ENCODE data around the gene RTEL1. TPM values are rescaled to one million over a fixed set of nuclear protein-coding genes. Genes with fewer than 3 reads are reported as not detected.
A peak's percentile ranks its signal among the peaks of the same experiment; 100 is the strongest.

RTEL1 gene
- total RNA-seq, 2 experiments from 2014 or later, result 44.5 to 44.7 TPM

DNA sequence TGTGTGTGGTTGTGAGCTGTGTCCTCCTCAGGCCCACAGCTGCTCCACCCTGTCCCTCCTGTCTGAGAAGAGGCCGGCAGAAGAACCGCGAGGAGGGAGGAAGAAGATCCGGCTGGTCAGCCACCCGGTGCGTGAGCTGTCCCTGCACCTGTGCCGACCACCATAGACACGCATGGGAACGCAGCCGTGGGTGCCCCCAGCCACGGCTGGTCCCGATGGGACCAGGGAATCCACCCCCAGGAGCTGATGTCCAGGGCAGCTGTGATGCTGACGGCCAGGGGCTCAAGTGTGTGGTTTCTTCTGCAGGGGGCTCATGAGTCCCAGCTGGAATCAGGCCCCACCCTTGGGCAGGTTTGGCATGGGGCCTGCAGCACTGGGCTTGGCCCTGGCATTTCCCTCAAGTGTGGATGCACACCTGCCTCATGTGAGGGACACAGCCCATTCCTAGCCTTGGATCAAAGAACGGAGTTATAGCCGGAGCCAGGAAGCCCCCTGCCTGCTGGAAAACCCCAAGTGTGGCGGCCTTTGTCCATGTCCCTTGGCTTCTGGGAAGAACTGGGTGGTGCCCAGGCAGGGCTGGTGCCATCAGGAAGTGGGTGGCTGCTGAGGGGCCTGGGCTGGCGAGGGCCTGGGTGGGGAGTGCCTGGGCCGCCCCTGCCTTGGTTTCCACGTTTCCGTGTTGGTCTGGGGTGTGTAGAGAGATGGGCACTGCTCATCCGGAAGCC is 33.8 kb downstream of the RTEL1 start:
- ChIA-PET POLR2A (no interaction called here), CTCF (no interaction called here)
- DNase-seq (no peak), ATAC-seq (no peak)
- no peaks in the 10 kb centered on the region for H3K9me3 Mint-ChIP-seq (ENCODE audit: low read depth)
- peaks cover 15% of the 10 kb centered on the region for H3K36me3 Mint-ChIP-seq (ENCODE audit: low read depth)
- no peaks in the 10 kb centered on the region for H3K27me3 Mint-ChIP-seq
- intact Hi-C loops (cut with DNase I, micrococcal nuclease), result no loop called here
- peaks cover 11% of the 10 kb centered on the region for H3K4me1 Mint-ChIP-seq
- no peak overlapping the region for H3K4me3 Mint-ChIP-seq
- no peak overlapping the region for H3K27ac Mint-ChIP-seq

DNA sequence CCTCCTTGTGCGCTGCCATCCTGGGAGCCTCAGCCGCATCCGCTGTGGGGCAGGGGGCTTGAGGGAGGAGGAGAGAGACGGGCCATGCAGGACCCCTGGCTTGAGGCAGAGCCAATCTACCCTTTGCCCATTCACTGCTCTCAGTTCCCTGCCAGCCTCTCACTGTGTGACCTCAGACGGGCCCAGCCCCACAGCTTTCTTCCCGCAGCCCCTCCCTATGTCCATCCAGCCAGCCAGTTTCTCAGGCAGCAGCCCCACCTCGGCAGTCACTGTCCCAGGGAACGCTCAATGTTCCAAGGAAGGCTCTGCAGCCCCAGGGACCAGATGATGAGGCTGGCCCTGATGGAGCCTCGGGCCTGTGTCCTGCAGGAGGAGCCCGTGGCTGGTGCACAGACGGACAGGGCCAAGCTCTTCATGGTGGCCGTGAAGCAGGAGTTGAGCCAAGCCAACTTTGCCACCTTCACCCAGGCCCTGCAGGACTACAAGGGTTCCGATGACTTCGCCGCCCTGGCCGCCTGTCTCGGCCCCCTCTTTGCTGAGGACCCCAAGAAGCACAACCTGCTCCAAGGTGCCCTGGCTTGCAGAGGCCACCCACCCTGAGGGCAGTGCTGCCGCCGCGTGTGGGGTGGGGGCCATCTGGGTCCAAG is 34.4 kb downstream of the RTEL1 start:
- Mint-ChIP-seq H3K4me1 (peaks cover 10% of the 10 kb centered on the region), H3K27ac (no peak overlapping the region), H3K9me3 (ENCODE audit: low read depth) (no peaks in the 10 kb centered on the region)

DNA sequence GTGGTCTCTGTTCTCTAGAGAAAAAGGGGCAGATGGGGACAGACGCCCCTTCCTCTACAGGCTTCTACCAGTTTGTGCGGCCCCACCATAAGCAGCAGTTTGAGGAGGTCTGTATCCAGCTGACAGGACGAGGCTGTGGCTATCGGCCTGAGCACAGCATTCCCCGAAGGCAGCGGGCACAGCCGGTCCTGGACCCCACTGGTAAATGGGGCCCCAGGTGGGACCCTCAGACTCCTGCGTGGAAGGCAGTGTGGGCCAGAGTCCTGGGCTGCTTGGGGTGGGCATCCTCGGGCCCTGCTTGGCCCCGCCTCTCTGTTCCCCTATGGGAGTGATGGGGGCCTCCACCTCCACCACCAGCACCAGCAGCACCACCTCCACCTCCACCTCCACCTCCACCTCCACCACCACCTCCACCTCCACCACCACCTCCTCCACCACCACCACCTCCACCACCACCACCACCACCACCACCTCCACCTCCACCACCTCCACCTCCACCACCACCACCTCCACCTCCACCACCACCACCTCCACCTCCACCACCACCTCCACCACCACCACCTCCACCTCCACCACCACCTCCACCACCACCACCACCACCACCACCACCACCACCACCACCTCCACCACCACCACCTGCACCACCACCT is 35.1 kb downstream of the RTEL1 start:
- CTCF ChIA-PET, result no interaction called here
- peaks cover 15% of the 10 kb centered on the region for H3K36me3 Mint-ChIP-seq (ENCODE audit: low read depth)
- intact Hi-C loops (cut with DNase I, micrococcal nuclease), result no loop called here
- no peaks in the 10 kb centered on the region for H3K9me3 Mint-ChIP-seq (ENCODE audit: low read depth)
- ATAC-seq (no peak), DNase-seq (no peak)
- H3K4me3 Mint-ChIP-seq, result peak overlapping the region; percentile 49
- peaks cover 14% of the 10 kb centered on the region for H3K4me1 Mint-ChIP-seq
- POLR2A ChIA-PET, result no interaction called here
- H3K27ac Mint-ChIP-seq, result no peak overlapping the region
- H3K27me3 Mint-ChIP-seq, result no peaks in the 10 kb centered on the region

More for the DNA sequence above, 34.4 kb downstream of the RTEL1 start:
- DNase-seq (peak; percentile 6), ATAC-seq (no peak)
- intact Hi-C loops (cut with DNase I, micrococcal nuclease), result no loop called here
- Mint-ChIP-seq H3K27me3 (no peaks in the 10 kb centered on the region), H3K36me3 (ENCODE audit: low read depth) (peaks cover 15% of the 10 kb centered on the region), H3K4me3 (no peak overlapping the region)
- CTCF ChIA-PET, result no interaction called here
- POLR2A ChIA-PET, result no interaction called here

- ATAC-seq (no peak), DNase-seq (no peak)
- Mint-ChIP-seq H3K4me1 (peaks cover 19% of the 10 kb centered on the region), H3K36me3 (ENCODE audit: low read depth) (peaks cover 15% of the 10 kb centered on the region), H3K27ac (no peak overlapping the region), H3K27me3 (no peaks in the 10 kb centered on the region), H3K9me3 (ENCODE audit: low read depth) (no peaks in the 10 kb centered on the region), H3K4me3 (peak overlapping the region; percentile 49)
- POLR2A ChIA-PET, result no interaction called here
- CTCF ChIA-PET, result no interaction called here
- intact Hi-C loops (cut with DNase I, micrococcal nuclease), result no loop called here
Measured at GRCh38 chr20:63693733-63694583, 35.8 kb downstream of the RTEL1 start.

DNA sequence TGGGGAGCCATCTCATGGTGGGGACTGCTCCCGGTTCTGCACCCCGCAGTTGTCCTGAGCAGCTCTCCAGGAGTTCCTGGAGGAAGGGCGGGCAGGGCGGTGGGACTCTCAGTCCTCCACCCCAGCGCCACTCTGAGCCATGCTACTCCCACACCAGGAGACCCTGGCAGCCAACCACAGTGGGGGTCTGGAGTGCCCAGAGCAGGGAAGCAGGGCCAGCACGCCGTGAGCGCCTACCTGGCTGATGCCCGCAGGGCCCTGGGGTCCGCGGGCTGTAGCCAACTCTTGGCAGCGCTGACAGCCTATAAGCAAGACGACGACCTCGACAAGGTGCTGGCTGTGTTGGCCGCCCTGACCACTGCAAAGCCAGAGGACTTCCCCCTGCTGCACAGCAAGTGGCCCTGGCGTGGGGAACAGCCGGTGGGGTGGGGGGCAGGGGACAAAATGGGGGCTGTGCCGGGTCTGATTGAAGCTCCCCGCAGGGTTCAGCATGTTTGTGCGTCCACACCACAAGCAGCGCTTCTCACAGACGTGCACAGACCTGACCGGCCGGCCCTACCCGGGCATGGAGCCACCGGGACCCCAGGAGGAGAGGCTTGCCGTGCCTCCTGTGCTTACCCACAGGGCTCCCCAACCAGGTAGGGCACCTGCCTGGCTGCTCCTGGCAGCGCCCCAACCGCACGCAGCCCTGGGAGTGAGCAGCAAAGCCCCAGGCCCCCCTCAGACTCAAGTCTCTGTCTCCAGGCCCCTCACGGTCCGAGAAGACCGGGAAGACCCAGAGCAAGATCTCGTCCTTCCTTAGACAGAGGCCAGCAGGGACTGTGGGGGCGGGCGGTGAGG is 36.7 kb downstream of the RTEL1 start:
- POLR2A ChIA-PET, result no interaction called here
- Mint-ChIP-seq H3K4me3 (no peak overlapping the region), H3K9me3 (ENCODE audit: low read depth) (no peaks in the 10 kb centered on the region), H3K36me3 (ENCODE audit: low read depth) (peaks cover 15% of the 10 kb centered on the region), H3K27ac (no peak overlapping the region), H3K27me3 (no peaks in the 10 kb centered on the region), H3K4me1 (peaks cover 24% of the 10 kb centered on the region)
- DNase-seq (peak; percentile 5), ATAC-seq (no peak)
- intact Hi-C loops (cut with DNase I, micrococcal nuclease), result loop anchor here in 1 of 2 experiments (5.0 kb wide), 1 partner anchor 42 kb away; the partner anchor contains the start of genes LIME1 and SLC2A4RG
- CTCF ChIA-PET, result no interaction called here

DNA sequence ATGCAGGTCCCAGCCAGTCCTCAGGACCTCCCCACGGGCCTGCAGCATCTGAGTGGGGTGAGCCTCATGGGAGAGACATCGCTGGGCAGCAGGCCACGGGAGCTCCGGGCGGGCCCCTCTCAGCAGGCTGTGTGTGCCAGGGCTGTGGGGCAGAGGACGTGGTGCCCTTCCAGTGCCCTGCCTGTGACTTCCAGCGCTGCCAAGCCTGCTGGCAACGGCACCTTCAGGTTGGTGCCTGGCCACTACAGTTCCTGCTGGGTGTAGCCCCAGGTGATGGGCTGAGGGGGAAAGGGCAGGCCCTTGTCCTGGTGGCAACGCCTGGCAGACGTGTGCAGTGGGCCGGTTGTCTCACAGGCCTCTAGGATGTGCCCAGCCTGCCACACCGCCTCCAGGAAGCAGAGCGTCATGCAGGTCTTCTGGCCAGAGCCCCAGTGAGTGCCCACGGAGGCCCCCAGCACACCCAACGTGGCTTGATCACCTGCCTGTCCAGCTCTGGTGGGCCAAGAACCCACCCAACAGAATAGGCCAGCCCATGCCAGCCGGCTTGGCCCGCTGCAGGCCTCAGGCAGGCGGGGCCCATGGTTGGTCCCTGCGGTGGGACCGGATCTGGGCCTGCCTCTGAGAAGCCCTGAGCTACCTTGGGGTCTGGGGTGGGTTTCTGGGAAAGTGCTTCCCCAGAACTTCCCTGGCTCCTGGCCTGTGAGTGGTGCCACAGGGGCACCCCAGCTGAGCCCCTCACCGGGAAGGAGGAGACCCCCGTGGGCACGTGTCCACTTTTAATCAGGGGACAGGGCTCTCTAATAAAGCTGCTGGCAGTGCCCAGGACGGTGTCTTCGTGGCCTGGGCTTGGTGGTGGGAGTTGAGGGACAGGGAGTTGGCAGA is 37.6 kb downstream of the RTEL1 start:
- CTCF ChIA-PET, result interaction anchor here (0.9 kb wide), 1 partner anchor 12 kb away, joined by 3 read pairs; the partner anchor contains the start of genes ARFRP1 and ZGPAT
- Mint-ChIP-seq H3K27ac (no peak overlapping the region), H3K4me3 (no peak overlapping the region), H3K4me1 (peaks cover 29% of the 10 kb centered on the region), H3K9me3 (ENCODE audit: low read depth) (no peaks in the 10 kb centered on the region), H3K27me3 (no peaks in the 10 kb centered on the region), H3K36me3 (ENCODE audit: low read depth) (peaks cover 13% of the 10 kb centered on the region)
- DNase-seq, result peak; percentile 10
- intact Hi-C loops (cut with DNase I, micrococcal nuclease), result loop anchor here in 1 of 2 experiments (5.0 kb wide), 1 partner anchor 42 kb away; the partner anchor contains the start of genes LIME1 and SLC2A4RG
- no peak for ATAC-seq
- POLR2A ChIA-PET, result interaction anchor here (0.7 kb wide), 1 partner anchor 764 kb away, joined by 3 read pairs; no protein-coding TSS in a partner anchor

DNA sequence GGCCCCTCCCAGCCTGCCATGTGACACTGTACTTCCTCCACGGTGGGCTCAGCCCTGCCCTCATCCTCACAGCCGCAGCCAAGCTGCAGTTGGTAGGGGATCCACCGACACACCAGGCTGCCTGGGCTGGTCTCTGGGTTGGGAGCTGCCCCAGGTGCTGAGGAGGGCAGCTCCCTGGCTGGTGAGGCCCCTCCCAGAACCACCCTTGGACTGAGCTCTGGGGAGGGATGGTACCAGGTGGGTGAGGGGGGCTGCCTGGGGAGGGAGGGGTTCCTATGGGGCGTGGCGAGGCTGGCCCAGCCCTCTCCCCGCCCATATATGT is 38.2 kb downstream of the RTEL1 start:
- H3K4me3 Mint-ChIP-seq, result no peak overlapping the region
- H3K4me1 Mint-ChIP-seq, result peaks cover 29% of the 10 kb centered on the region
- ATAC-seq (peak; percentile 33), DNase-seq (peak; percentile 59)
- H3K27ac Mint-ChIP-seq, result no peak overlapping the region
- intact Hi-C loops (cut with DNase I, micrococcal nuclease), result loop anchor here in 1 of 2 experiments (5.0 kb wide), 1 partner anchor 41 kb away; the partner anchor contains the start of genes LIME1 and SLC2A4RG
- ChIA-PET POLR2A (interaction anchor here (0.7 kb wide), 1 partner anchor 764 kb away, joined by 3 read pairs; no protein-coding TSS in a partner anchor), CTCF (interaction anchor here (0.9 kb wide), 1 partner anchor 11 kb away, joined by 3 read pairs; the partner anchor contains the start of genes ARFRP1 and ZGPAT)
- H3K27me3 Mint-ChIP-seq, result no peaks in the 10 kb centered on the region
- no peaks in the 10 kb centered on the region for H3K9me3 Mint-ChIP-seq (ENCODE audit: low read depth)
- H3K36me3 Mint-ChIP-seq (ENCODE audit: low read depth), result peaks cover 12% of the 10 kb centered on the region

GRCh38 chr20:63696628-63697356 is 38.7 kb downstream of the RTEL1 start, which contains the start of gene TNFRSF6B:
Gene TNFRSF6B, plus strand, starts transcription at chr20:63696652. Its CDS starts 116 bp downstream, at chr20:63696768.
- DNase-seq (peak; percentile 49), ATAC-seq (peak; percentile 18)
- CTCF ChIA-PET, result interaction anchor here (1.1 to 1.6 kb wide), 2 partner anchors 55 to 89 kb away, joined by 3 to 4 read pairs; no protein-coding TSS in a partner anchor
- H3K4me3 Mint-ChIP-seq, result peak within 1 kb of the TSS; percentile 23
- H3K27ac Mint-ChIP-seq, result no peak within 1 kb of the TSS
- peaks cover 8% of the 10 kb centered on the region for H3K36me3 Mint-ChIP-seq (ENCODE audit: low read depth)
- peaks cover 29% of the 10 kb centered on the region for H3K4me1 Mint-ChIP-seq
- intact Hi-C loops (cut with DNase I, micrococcal nuclease), result loop anchor here in 1 of 2 experiments (5.0 kb wide), 1 partner anchor 41 kb away; the partner anchor contains the start of genes LIME1 and SLC2A4RG
- POLR2A ChIA-PET, result interaction anchor here (0.6 to 0.9 kb wide), 3 partner anchors 10 to 765 kb away, joined by 3 to 5 read pairs (median 3); no protein-coding TSS in a partner anchor
- H3K27me3 Mint-ChIP-seq, result no peaks in the 10 kb centered on the region
- H3K9me3 Mint-ChIP-seq (ENCODE audit: low read depth), result no peaks in the 10 kb centered on the region

DNA sequence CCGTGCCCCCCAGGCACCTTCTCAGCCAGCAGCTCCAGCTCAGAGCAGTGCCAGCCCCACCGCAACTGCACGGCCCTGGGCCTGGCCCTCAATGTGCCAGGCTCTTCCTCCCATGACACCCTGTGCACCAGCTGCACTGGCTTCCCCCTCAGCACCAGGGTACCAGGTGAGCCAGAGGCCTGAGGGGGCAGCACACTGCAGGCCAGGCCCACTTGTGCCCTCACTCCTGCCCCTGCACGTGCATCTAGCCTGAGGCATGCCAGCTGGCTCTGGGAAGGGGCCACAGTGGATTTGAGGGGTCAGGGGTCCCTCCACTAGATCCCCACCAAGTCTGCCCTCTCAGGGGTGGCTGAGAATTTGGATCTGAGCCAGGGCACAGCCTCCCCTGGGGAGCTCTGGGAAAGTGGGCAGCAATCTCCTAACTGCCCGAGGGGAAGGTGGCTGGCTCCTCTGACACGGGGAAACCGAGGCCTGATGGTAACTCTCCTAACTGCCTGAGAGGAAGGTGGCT is 39.3 kb downstream of the RTEL1 start:
- intact Hi-C loops (cut with DNase I, micrococcal nuclease), result loop anchor here in 1 of 2 experiments (5.0 kb wide), 1 partner anchor 40 kb away; the partner anchor contains the start of genes LIME1 and SLC2A4RG
- ChIA-PET POLR2A (interaction anchor here (0.6 to 0.9 kb wide), 3 partner anchors 10 to 412 kb away, joined by 3 to 5 read pairs (median 3); no protein-coding TSS in a partner anchor), CTCF (interaction anchor here (0.7 to 1.6 kb wide), 3 partner anchors 55 to 220 kb away, joined by 3 to 4 read pairs (median 4); no protein-coding TSS in a partner anchor)
- DNase-seq (peak; percentile 25), ATAC-seq (no peak)
- Mint-ChIP-seq H3K4me1 (peaks cover 29% of the 10 kb centered on the region), H3K4me3 (peak overlapping the region; percentile 23), H3K27me3 (no peaks in the 10 kb centered on the region), H3K9me3 (ENCODE audit: low read depth) (no peaks in the 10 kb centered on the region), H3K36me3 (ENCODE audit: low read depth) (peaks cover 6% of the 10 kb centered on the region), H3K27ac (no peak overlapping the region)

Measured in activated CD4-positive, alpha-beta T cell treated with anti-CD3 and anti-CD28 coated beads for 36 hours (primary cell).